Ramos (cell line): ENCODE results near the gene LIMK1.

Experiments used
- in situ Hi-C: fragments of 300-500 bp; cut with MboI; formaldehyde crosslinking; loops from one replicate; pipeline ENCODE4 v1.14.3; 2022; ENCODE audit warnings: low sequenced_read_pairs; ENCODE audit not compliant: unreplicated experiment

LIMK1 gene

GRCh38 chr7:74052628-74053027 lies 31.0 kb upstream of the LIMK1 start:
- in situ Hi-C loops: no loop called here

DNA sequence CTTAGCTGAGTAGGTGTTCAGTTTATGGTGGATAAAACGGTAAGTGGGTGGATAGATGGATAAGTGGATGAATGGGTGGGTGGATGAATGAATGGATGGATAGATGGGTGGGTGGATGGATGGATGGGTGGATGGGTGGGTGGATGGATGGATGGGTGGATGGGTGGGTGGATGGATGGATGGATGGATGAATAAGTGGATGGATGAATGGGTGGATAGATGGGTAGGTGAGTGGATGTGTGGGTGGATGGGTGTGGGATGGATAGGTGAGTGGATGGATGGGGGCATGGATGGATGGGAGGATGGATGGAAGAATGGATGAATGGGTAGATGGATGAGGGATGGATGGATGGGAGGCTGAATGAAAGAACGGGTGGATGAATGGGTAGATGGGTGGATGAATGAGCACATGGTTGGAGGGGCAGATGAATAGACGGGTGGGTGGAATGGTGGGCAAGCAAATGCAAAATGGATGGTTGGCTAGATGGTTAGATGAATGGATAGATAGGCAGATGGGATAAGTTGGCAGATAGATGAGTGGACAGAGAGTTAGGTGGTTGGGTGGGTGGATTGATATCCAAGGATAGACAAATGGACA lies 29.9 kb upstream of the LIMK1 start:
- in situ Hi-C loops: no loop called here

DNA sequence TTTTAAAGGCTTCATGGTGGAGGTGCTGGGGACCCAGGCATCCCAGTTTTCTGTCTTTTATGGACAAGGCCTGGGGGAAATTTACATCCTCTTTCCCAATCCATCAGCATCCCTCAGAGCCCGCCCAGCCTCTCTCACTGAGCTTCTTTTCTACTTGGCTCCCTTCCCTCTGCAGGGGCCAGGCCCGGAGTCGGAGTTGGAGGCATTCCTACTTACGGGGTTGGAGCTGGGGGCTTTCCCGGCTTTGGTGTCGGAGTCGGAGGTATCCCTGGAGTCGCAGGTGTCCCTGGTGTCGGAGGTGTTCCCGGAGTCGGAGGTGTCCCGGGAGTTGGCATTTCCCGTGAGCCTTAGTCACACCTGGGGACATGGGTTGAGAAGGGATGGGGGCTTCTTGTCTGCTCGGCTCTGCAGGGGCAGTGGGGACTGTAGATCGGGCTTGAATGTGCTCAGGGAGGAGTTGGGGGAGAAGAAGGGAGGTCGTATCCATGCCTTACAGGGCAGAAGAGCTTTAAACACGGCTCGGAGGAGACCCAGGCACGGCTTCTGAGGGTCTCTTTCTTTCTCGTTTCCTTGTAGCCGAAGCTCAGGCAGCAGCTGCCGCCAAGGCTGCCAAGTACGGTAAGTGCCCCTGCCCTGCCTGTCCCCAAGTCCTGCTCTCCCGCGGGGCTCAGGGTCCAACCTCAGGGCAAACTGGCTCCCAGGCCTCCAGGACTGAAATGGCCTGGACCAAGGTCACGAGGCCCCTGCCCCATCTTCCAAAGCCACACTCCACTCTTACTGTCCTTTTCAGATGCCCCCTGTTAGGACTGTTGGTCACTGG lies 27.3 kb upstream of the LIMK1 start:
- in situ Hi-C loops: no loop called here

- in situ Hi-C loops: no loop called here
Observed at GRCh38 chr7:74057216-74057925, 26.2 kb upstream of the LIMK1 start.

- in situ Hi-C loops: no loop called here
Observed at GRCh38 chr7:74057987-74058386, 25.6 kb upstream of the LIMK1 start.

- in situ Hi-C loops: no loop called here
Observed at GRCh38 chr7:74058486-74058885, 25.1 kb upstream of the LIMK1 start.

DNA sequence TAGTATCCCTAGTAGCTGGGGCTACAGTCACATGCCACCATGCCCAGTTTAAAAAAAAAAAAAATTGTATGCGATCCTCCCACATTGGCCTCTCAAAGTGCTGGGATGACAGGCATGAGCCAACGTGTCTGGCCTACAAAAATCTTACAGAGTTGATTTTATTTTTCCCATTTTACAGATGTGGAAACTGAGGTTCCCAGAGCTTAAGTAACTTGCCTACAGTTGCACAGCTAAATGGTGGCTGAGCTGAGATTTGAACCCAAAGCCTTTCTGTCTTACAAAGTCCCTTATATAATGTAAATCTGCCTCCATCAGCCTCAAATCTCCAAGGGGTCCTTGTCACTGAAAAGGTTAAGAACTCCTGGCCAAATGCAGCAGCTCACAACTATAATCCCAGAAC lies 24.6 kb upstream of the LIMK1 start:
- in situ Hi-C loops: no loop called here

DNA sequence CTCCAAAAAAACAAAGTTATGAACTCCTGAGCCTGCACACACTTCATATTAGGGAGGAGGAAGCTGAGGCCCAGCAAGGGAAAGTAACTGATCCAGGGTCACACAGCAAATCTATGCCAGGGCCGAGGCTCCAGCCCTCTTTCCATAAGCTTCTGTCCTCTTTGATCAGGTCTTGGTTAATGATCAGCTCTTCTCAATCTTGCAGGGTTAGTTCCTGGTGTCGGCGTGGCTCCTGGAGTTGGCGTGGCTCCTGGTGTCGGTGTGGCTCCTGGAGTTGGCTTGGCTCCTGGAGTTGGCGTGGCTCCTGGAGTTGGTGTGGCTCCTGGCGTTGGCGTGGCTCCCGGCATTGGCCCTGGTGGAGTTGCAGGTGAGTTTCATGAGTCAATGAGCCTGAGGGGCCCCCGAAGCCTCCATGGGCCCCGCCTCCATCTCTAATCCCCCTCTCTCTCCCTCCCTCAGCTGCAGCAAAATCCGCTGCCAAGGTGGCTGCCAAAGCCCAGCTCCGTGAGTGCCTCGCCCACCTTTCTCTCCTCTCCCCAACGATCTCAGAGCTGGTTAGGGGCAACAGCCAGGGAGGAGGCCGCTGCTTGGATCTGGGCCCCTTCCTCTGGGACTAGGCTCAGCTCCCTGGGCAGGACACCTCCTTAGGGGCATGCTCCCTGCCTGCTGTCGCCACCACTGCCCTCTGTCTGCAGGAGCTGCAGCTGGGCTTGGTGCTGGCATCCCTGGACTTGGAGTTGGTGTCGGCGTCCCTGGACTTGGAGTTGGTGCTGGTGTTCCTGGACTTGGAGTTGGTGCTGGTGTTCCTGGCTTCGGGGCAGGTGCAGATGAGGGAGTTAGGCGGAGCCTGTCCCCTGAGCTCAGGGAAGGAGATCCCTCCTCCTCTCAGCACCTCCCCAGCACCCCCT lies 23.7 kb upstream of the LIMK1 start:
- in situ Hi-C loops: no loop called here

DNA sequence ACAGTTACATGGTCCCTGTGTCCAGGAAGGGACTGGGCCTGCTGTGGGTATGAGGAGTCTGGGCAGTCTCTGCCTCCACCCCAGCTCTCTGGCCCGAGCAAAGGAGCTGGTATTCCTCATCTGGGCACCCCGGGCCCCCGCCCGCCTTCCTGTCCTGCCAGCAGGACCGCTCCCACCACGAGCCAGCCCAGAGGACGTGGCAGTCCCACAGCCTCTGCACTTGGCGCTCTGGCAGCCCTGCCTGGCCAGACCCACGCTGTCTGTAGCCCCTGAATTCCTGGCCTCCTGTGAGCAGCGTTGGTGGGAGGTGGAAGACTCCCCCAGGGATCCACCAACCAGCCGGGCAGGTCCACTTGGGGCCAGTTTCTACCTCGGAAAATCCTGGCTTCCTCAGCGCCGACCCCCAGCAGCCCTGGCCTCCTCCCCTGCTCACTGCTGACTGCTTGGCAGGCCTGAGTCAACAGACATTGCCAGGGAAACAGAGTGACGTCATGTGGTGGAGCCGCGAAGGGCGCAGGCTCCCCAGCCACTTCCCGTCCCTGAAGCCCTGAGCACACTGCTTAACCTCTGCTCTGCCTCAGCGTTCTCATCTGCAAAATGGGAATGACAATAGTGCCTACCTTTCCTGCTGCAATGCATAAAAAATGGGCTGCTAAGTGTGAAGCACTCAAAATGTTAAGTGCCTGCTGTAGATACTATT lies 21.6 kb upstream of the LIMK1 start:
- in situ Hi-C loops: no loop called here

DNA sequence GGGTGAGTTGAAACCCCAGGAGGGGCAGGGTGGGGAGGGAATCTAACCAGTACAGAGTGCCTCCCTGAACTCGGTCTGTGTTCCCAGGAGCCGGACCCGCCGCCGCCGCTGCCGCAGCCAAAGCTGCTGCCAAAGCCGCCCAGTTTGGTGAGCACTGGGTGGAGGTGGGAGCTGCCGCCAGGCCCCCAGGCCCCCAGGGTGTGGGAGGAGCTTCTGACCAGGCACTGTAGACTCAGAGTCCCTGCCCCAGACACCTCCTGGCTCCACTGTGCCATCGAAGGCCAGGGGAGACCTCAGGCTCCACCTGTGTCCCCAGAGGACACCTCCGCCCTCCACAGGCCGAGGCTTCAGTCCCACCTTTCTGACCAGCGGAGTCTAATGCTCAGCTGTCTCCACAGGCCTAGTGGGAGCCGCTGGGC lies 20.4 kb upstream of the LIMK1 start:
- in situ Hi-C loops: no loop called here

DNA sequence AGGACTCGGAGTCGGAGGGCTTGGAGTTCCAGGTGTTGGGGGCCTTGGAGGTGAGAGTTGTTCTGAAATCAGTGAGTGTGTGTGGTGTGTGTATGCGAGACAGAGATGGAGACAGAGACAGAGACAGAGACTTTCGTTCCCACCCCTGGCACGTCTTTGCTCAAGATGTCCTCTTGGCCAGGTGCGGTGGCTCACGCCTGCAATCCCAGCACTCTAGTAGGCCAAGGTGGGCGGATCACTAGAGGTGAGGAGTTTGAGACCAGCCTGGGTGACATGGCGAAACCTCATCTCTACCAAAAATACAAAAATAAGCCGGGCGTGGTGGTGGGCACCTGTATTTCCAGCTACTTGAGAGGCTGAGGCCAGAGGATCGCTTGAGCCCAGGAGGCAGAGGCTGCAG lies 20.0 kb upstream of the LIMK1 start:
- in situ Hi-C loops: no loop called here

GRCh38 chr7:74064696-74065095 lies 18.9 kb upstream of the LIMK1 start:
- in situ Hi-C loops: loop anchor here (5.0 kb wide), 2 partner anchors 113 to 338 kb away; no protein-coding TSS in a partner anchor

GRCh38 chr7:74066626-74067025 lies 17.0 kb upstream of the LIMK1 start:
- in situ Hi-C loops: loop anchor here (5.0 kb wide), 2 partner anchors 111 to 336 kb away; no protein-coding TSS in a partner anchor

- in situ Hi-C loops: loop anchor here (5.0 kb wide), 2 partner anchors 109 to 334 kb away; no protein-coding TSS in a partner anchor
Observed at GRCh38 chr7:74068378-74069085, 15.1 kb upstream of the LIMK1 start.

- in situ Hi-C loops: loop anchor here (5.0 kb wide), 2 partner anchors 108 to 333 kb away; no protein-coding TSS in a partner anchor
Observed at GRCh38 chr7:74069086-74069541, 14.5 kb upstream of the LIMK1 start.

DNA sequence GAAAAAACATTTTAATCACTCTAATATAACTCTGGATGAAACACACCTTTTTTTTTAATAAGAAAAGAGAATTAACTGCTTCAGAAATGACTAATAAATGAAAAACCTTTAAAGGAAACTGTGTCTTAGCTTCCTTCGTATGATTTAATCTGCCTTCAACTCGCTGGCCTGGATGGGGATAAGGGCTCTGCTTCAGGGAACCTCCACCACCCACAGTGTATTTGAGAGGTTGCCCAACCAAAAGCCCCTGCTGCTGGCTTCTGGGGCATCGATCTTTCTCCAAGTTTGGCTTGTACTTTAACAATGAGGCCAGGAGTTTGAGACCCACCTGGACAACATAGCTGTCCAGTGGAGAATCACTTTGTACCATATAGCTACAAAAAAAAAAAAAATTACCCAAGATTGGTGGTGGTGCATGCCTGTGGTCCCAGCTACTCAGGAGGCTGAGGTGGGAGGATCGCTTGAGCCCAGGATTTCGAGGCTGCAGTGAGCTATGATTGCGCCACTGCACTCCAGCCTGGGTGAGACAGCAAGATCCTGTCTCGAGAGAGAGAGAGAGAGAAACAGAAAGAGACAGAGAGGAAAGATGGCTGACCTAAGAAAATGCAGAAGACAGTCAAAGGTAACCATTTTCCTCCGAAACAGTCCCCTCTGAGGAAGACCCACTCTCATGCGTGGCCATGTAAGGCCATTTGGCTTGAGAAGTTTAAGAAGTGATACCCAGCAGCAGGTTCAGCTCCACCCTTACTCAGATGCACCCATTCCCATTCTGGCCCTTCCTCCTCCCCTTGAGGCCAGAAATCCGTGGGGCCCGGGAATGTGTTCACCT lies 13.6 kb upstream of the LIMK1 start:
- in situ Hi-C loops: loop anchor here (5.0 kb wide), 2 partner anchors 107 to 332 kb away; no protein-coding TSS in a partner anchor

GRCh38 chr7:74070619-74070921 lies 13.0 kb upstream of the LIMK1 start:
- in situ Hi-C loops: no loop called here

GRCh38 chr7:74071121-74071520 lies 12.5 kb upstream of the LIMK1 start:
- in situ Hi-C loops: no loop called here
